Stimulated activated effector memory CD8-positive, alpha-beta T cell treated with anti-CD3 and anti-CD28 coated beads, Interleukin-12 subunit alpha, Interleukin-12 subunit beta, amount 100 ng/mL, for 72 hours (primary cell): ENCODE results near the gene EPHA7.

Experiments used
- ATAC-seq: fragments of 150-1000 bp; cut with Tn5 transposase; 2 replicates; pipeline ENCODE4 v1.10.0; 2021
- DNase-seq, 2 donors: peaks; one replicate each; pipeline ENCODE4 v3.0.0; 2021 to 2022; ENCODE audit warnings: low spot score in 2 of 2
- H3K27ac Mint-ChIP-seq: one replicate; pipeline ENCODE4 v1.8.0; 2022; ENCODE audit warnings: mild to moderate bottlenecking, mixed read lengths
- H3K36me3 Mint-ChIP-seq: one replicate; pipeline ENCODE4 v1.8.0; 2022; ENCODE audit warnings: mild to moderate bottlenecking, mixed read lengths
- H3K4me1 Mint-ChIP-seq: one replicate; pipeline ENCODE4 v1.8.0; 2022; ENCODE audit warnings: mixed read lengths
- H3K4me3 Mint-ChIP-seq: one replicate; pipeline ENCODE4 v1.8.0; 2022; ENCODE audit warnings: mild to moderate bottlenecking, mixed read lengths
- H3K9me3 Mint-ChIP-seq: one replicate; pipeline ENCODE4 v1.8.0; 2022; ENCODE audit warnings: mixed read lengths

The EPHA7 gene

DNA sequence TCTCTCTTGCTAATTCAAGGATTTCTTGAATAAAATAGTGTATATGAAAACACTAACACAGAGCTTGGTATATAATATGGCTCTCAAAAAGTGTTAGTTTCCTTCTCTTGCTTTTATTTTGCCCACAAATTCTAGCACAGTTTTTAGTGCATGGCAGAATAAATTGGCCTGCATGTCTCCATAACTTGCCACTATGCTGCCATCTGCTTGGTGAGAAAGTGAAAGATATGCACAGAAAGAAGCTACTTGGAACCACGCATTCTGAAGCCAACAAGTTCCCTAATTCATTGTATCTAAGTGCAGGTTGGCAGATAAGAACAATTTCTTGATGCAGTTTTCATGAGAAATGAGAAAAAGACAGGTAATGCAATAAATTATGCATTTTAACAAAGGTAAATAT lies 101.2 kb downstream of the EPHA7 start:
- Mint-ChIP-seq H3K4me3 (no peak overlapping the region), H3K9me3 (peaks cover 6% of the 10 kb centered on the region), H3K27ac (no peak overlapping the region), H3K4me1 (no peaks in the 10 kb centered on the region), H3K36me3 (no peaks in the 10 kb centered on the region)
- ATAC-seq, result no peak
- DNase-seq, result no peak

- Mint-ChIP-seq H3K9me3 (peaks cover 6% of the 10 kb centered on the region), H3K4me3 (no peak overlapping the region), H3K4me1 (no peaks in the 10 kb centered on the region), H3K36me3 (no peaks in the 10 kb centered on the region), H3K27ac (no peak overlapping the region)
- DNase-seq (no peak), ATAC-seq (no peak)
These were observed 101.8 kb downstream of the EPHA7 start for GRCh38 chr6:93317592-93317991.

- Mint-ChIP-seq H3K4me3 (no peak overlapping the region), H3K4me1 (no peaks in the 10 kb centered on the region), H3K36me3 (no peaks in the 10 kb centered on the region), H3K27ac (no peak overlapping the region), H3K9me3 (peaks cover 7% of the 10 kb centered on the region)
- DNase-seq (no peak), ATAC-seq (no peak)
These were observed 111.6 kb downstream of the EPHA7 start for GRCh38 chr6:93307505-93308409.

DNA sequence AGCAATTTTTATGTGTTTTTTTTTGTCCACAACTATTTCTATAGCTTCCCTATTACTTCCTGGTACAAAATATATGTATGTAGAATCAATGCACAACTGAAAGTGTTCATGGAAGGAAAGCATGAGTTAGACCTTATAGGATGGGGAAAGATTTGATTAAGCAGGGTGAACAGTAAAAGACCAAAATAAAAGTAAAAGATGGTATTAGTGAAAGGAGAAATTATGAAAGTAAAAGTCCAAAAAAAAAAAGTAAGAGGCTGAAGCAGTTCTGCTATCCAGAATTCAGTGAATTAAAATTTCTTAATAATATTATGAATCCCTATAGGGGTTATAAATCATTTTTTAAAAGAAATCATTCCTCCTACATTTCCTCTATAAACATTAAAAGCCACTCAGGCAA lies 114.3 kb downstream of the EPHA7 start:
- Mint-ChIP-seq H3K36me3 (no peaks in the 10 kb centered on the region), H3K27ac (no peak overlapping the region), H3K4me1 (no peaks in the 10 kb centered on the region), H3K9me3 (peaks cover 14% of the 10 kb centered on the region), H3K4me3 (no peak overlapping the region)
- ATAC-seq, result no peak
- DNase-seq, result no peak

- H3K9me3 Mint-ChIP-seq, result peaks cover 18% of the 10 kb centered on the region
- no peaks in the 10 kb centered on the region for H3K36me3 Mint-ChIP-seq
- H3K4me3 Mint-ChIP-seq, result no peak overlapping the region
- no peak overlapping the region for H3K27ac Mint-ChIP-seq
- no peaks in the 10 kb centered on the region for H3K4me1 Mint-ChIP-seq
- DNase-seq (no peak), ATAC-seq (no peak)
These were observed 114.9 kb downstream of the EPHA7 start for GRCh38 chr6:93304505-93304904.

DNA sequence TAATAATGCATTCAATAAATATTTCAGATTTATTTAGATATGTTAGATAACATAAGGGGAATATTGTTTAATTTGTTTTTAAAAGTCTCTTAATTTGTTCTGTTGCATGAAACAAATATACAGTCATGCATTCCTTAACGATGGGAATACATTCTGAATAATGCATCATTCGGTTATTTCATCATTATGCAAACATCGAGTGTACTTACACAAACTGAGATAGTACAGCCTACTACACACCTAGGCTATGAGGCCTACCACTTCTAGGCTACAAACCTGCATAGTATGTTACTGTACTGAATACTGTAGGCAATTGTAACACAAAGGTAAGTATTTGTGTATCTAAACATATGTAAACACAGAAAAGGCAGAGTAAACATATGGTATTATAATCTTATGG lies 118.7 kb downstream of the EPHA7 start:
- ATAC-seq (no peak), DNase-seq (no peak)
- H3K27ac Mint-ChIP-seq, result no peak overlapping the region
- no peak overlapping the region for H3K4me3 Mint-ChIP-seq
- peaks cover 22% of the 10 kb centered on the region for H3K9me3 Mint-ChIP-seq
- no peaks in the 10 kb centered on the region for H3K4me1 Mint-ChIP-seq
- H3K36me3 Mint-ChIP-seq, result no peaks in the 10 kb centered on the region

GRCh38 chr6:93299622-93300021 lies 119.7 kb downstream of the EPHA7 start:
- H3K4me1 Mint-ChIP-seq, result no peaks in the 10 kb centered on the region
- ATAC-seq (no peak), DNase-seq (no peak)
- H3K27ac Mint-ChIP-seq, result no peak overlapping the region
- H3K9me3 Mint-ChIP-seq, result peaks cover 22% of the 10 kb centered on the region
- H3K36me3 Mint-ChIP-seq, result no peaks in the 10 kb centered on the region
- H3K4me3 Mint-ChIP-seq, result no peak overlapping the region

- Mint-ChIP-seq H3K27ac (no peak overlapping the region), H3K4me1 (no peaks in the 10 kb centered on the region), H3K9me3 (peaks cover 15% of the 10 kb centered on the region), H3K36me3 (no peaks in the 10 kb centered on the region), H3K4me3 (no peak overlapping the region)
- ATAC-seq (no peak), DNase-seq (no peak)
These were observed 123.7 kb downstream of the EPHA7 start for GRCh38 chr6:93295631-93296030.

DNA sequence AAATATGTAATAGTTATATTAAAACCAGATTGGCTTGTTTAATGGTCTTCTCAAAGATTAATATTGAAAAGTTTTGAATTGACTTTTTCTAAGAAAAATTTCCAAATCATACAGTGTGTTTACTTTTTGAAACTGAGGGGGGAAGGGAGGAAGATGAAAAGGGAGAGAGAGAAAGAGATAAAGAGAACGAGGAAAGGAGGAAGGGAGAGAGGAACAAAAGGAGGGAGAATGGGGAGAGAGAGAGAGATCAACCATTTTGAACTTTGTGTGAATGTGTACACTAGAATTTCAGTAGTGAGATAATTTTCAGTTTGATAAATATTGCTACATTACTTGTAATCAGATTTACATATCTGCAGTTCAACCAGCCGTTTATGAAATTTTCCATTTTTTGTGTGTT lies 124.5 kb downstream of the EPHA7 start:
- Mint-ChIP-seq H3K4me3 (no peak overlapping the region), H3K9me3 (peaks cover 14% of the 10 kb centered on the region), H3K27ac (no peak overlapping the region), H3K4me1 (no peaks in the 10 kb centered on the region), H3K36me3 (no peaks in the 10 kb centered on the region)
- ATAC-seq (no peak), DNase-seq (no peak)

DNA sequence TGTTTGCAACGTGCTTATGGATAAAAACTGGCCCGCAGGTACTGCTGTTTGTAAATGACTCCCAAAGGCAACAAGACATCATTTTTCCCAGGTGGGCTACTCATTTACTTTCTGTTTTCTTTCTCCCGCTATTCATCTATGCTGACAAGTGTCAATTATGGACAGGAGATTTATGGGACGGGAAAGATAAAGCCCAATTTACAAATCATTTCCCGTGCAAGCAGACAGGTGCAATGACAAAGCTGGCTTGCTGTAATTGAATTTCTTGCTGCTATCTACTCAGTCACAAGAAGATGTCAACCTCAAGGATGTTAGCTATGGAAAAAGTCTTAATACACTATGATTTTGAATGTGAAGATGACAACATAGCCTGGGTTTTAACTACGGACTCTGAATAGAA lies 125.5 kb downstream of the EPHA7 start:
- DNase-seq (no peak), ATAC-seq (no peak)
- H3K36me3 Mint-ChIP-seq, result no peaks in the 10 kb centered on the region
- H3K9me3 Mint-ChIP-seq, result peaks cover 10% of the 10 kb centered on the region
- no peaks in the 10 kb centered on the region for H3K4me1 Mint-ChIP-seq
- no peak overlapping the region for H3K27ac Mint-ChIP-seq
- no peak overlapping the region for H3K4me3 Mint-ChIP-seq

- Mint-ChIP-seq H3K36me3 (no peaks in the 10 kb centered on the region), H3K9me3 (peaks cover 13% of the 10 kb centered on the region), H3K27ac (no peak overlapping the region), H3K4me3 (no peak overlapping the region), H3K4me1 (no peaks in the 10 kb centered on the region)
- no peak for DNase-seq
- no peak for ATAC-seq
These were observed 125.9 kb downstream of the EPHA7 start for GRCh38 chr6:93293460-93293859.

- no peak for ATAC-seq
These were observed 136.8 kb downstream of the EPHA7 start for GRCh38 chr6:93282521-93283031.

GRCh38 chr6:93278241-93278640 lies 141.1 kb downstream of the EPHA7 start:
- Mint-ChIP-seq H3K9me3 (peaks cover 4% of the 10 kb centered on the region), H3K4me3 (no peak overlapping the region), H3K27ac (no peak overlapping the region), H3K4me1 (no peaks in the 10 kb centered on the region), H3K36me3 (no peaks in the 10 kb centered on the region)
- DNase-seq, result no peak
- no peak for ATAC-seq

More at GRCh38 chr6:93282521-93283031, 136.8 kb downstream of the EPHA7 start:
- no peak for DNase-seq
- Mint-ChIP-seq H3K9me3 (peaks cover 19% of the 10 kb centered on the region), H3K36me3 (no peaks in the 10 kb centered on the region), H3K4me1 (no peaks in the 10 kb centered on the region), H3K27ac (no peak overlapping the region), H3K4me3 (no peak overlapping the region)

GRCh38 chr6:93272896-93273295 lies 146.5 kb downstream of the EPHA7 start:
- no peaks in the 10 kb centered on the region for H3K4me1 Mint-ChIP-seq
- no peak for DNase-seq
- H3K36me3 Mint-ChIP-seq, result no peaks in the 10 kb centered on the region
- H3K4me3 Mint-ChIP-seq, result no peak overlapping the region
- H3K27ac Mint-ChIP-seq, result no peak overlapping the region
- no peak for ATAC-seq
- peaks cover 2% of the 10 kb centered on the region for H3K9me3 Mint-ChIP-seq

DNA sequence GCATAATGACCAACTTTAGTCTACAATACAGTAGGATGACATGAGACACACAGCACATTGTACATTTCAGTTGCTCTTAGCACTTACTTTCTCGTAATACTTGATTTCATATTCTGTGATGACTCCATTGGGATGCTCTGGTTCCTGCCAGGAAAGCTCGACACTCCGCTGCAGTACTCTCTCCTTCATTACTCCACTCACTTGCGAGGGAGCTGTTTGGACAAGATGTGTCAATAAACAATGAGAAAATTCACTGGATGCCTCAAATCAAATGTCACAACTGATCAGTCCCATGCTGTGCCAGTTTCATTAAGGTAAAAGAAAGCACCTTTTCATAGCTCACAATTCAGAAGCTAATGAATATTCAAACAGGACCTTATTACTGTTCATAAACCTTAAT lies 147.1 kb downstream of the EPHA7 start:
- H3K27ac Mint-ChIP-seq, result no peak overlapping the region
- H3K4me1 Mint-ChIP-seq, result no peaks in the 10 kb centered on the region
- DNase-seq (no peak), ATAC-seq (no peak)
- no peaks in the 10 kb centered on the region for H3K36me3 Mint-ChIP-seq
- H3K4me3 Mint-ChIP-seq, result no peak overlapping the region
- peaks cover 2% of the 10 kb centered on the region for H3K9me3 Mint-ChIP-seq

DNA sequence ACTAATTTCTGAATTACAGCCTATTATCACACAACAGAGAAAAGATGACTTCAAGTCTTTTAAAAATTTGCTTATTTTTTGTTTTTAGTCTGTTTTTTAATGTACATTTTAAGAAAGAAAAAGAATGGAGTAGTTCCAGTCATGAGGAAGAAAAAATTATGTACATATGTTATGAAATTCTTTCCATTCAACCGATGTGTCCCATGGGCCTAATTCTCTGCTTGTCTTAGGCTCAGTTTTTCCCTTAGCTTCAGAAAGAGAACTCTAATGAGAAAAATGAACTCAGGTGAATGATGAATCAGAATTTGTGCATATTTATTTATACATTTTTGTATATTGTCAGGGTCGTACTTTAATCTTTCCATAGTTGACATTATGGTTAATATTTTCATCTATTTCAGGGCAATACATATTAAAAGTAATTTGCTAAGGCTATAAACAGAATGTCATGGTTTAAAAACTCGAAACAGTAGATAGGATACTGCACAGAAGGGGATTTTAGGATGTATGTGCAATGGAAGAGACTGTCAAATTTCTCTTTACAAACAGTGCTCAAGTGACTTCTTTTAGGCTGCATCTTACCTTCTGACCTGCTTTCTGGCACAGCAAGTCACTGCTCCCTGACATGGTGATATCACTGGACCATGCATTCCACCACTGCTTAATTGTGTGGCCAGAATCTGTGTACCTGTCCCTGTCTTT lies 153.1 kb downstream of the EPHA7 start:
- no peak overlapping the region for H3K27ac Mint-ChIP-seq
- H3K9me3 Mint-ChIP-seq, result no peaks in the 10 kb centered on the region
- H3K4me1 Mint-ChIP-seq, result no peaks in the 10 kb centered on the region
- ATAC-seq (no peak), DNase-seq (no peak)
- H3K4me3 Mint-ChIP-seq, result no peak overlapping the region
- H3K36me3 Mint-ChIP-seq, result no peaks in the 10 kb centered on the region
